Thyroid gland (tissue), 4 donors: ENCODE data around the gene MUC6.

Experiments
- POLR2A ChIP-seq, 2 donors: fragments of 450-650 bp; IDR thresholded peaks; one replicate each; pipeline ENCODE4 v1.6.1; 2017; ENCODE audit warnings: antibody characterized with exemption in 2 of 2, mild to moderate bottlenecking in 2 of 2, moderate library complexity in 1 of 2
- TF ChIP-seq, protein P1 (sequence below), 6 experiments: fragments of 200-600 bp in 3 of 6; fragments of 450-650 bp in 3 of 6; sonication (generic) in 3 of 6; IDR thresholded peaks; one replicate each; pipeline ENCODE4 v1.5.1; 2016 to 2019; ENCODE audit warnings: antibody characterized with exemption in 6 of 6, mild to moderate bottlenecking in 2 of 6, inconsistent platforms in 1 of 6, moderate library complexity in 1 of 6

DNA sequence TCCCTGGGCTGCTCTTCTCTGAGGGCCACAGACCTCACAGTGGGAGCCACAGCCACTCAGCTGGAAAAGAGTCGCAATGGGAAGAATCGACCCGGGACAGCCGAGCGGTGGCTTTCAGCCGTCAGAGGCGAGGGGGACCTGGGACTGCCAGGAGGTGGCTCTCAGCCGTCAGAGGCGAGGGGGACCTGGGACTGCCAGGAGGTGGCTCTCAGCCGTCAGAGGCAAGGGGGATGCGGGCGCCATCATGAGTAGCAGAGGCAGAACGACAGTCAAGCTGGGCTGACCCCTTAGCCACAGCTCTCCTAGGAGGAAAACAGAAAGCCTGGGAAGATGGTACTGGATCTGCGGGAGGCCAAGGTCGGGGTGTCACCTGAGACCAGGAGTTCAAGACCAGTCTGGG lies 23.2 kb upstream of the MUC6 start:
- TF ChIP-seq POLR2A (IDR thresholded peaks at IDR 0.05) = no peak
- TF ChIP-seq, protein P1, sequence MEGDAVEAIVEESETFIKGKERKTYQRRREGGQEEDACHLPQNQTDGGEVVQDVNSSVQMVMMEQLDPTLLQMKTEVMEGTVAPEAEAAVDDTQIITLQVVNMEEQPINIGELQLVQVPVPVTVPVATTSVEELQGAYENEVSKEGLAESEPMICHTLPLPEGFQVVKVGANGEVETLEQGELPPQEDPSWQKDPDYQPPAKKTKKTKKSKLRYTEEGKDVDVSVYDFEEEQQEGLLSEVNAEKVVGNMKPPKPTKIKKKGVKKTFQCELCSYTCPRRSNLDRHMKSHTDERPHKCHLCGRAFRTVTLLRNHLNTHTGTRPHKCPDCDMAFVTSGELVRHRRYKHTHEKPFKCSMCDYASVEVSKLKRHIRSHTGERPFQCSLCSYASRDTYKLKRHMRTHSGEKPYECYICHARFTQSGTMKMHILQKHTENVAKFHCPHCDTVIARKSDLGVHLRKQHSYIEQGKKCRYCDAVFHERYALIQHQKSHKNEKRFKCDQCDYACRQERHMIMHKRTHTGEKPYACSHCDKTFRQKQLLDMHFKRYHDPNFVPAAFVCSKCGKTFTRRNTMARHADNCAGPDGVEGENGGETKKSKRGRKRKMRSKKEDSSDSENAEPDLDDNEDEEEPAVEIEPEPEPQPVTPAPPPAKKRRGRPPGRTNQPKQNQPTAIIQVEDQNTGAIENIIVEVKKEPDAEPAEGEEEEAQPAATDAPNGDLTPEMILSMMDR (IDR thresholded peaks at IDR 0.05) = no peak
